HL-60 (cell line): ENCODE data around the gene USH2A.

ENCODE experiments used
- CTCF ChIP-seq: IDR thresholded peaks from one replicate; pipeline ENCODE4 v1.5.1; 2011; ENCODE audit warnings: low read length, control low read depth, inconsistent platforms; ENCODE audit not compliant: insufficient read depth
- GABPA ChIP-seq: IDR thresholded peaks from 2 replicates; pipeline ENCODE4 v1.6.1; 2012; ENCODE audit warnings: low read depth
- POLR2AphosphoS5 ChIP-seq: IDR thresholded peaks from 2 replicates; pipeline ENCODE4 v1.6.1; 2012; ENCODE audit warnings: low read depth

GRCh38 chr1:215911406-215911968 lies 511.8 kb downstream of the USH2A start:
- TF ChIP-seq CTCF (no peak), POLR2AphosphoS5 (no peak), GABPA (no peak)
